Activated B cell treated with CpG ODN at 0.5 μM for 24 hours (primary cell): ENCODE data around the gene OBSCN. TPM values are rescaled to one million over a fixed set of nuclear protein-coding genes. Genes with fewer than 3 reads are reported as not detected.

Experiments used
- ATAC-seq: fragments of 200-7000 bp; cut with Tn5 transposase; one replicate; pipeline ENCODE4 v1.10.0; 2021; ENCODE audit warnings: low read depth, mild to moderate bottlenecking, moderate library complexity
- CTCF ChIA-PET: fragments of 350-600 bp; sonication (Branson Sonifier 250); formaldehyde crosslinking; loops from one replicate; lab custom pipeline; 2021; ENCODE audit warnings: antibody characterized with exemption; lab: Charles Lee
- POLR2A ChIA-PET: fragments of 350-600 bp; sonication (Branson Sonifier 250); formaldehyde crosslinking; loops from one replicate; lab custom pipeline; 2021; ENCODE audit warnings: antibody characterized with exemption; lab: Charles Lee
- DNase-seq: peaks from one replicate; pipeline ENCODE4 v3.0.0; 2022
- H3K27ac Mint-ChIP-seq: one replicate; pipeline ENCODE4 v1.8.0; 2020; ENCODE audit warnings: mixed read lengths
- H3K27me3 Mint-ChIP-seq: one replicate; pipeline ENCODE4 v1.8.0; 2021; ENCODE audit warnings: mixed read lengths
- H3K36me3 Mint-ChIP-seq: one replicate; pipeline ENCODE4 v1.8.0; 2021; ENCODE audit warnings: low read depth, mixed read lengths
- H3K4me1 Mint-ChIP-seq: one replicate; pipeline ENCODE4 v1.8.0; 2021; ENCODE audit warnings: mixed read lengths
- H3K4me3 Mint-ChIP-seq: one replicate; pipeline ENCODE4 v1.8.0; 2020; ENCODE audit warnings: mild to moderate bottlenecking, mixed read lengths
- H3K9me3 Mint-ChIP-seq: one replicate; pipeline ENCODE4 v1.8.0; 2020; ENCODE audit warnings: mixed read lengths
- intact Hi-C: fragments of 100-400 bp; cut with micrococcal nuclease; formaldehyde crosslinking; loops from one replicate; pipeline ENCODE4 v1.15.1; 2024
- total RNA-seq: library from RNA; stranded (reverse); gene quantifications from 2 replicates; pipeline ENCODE4 v1.2.3, GENCODE V29; 2022
- TF ChIP-seq, protein P1 (sequence below): fragments of 200-600 bp; IDR thresholded peaks from one replicate; pipeline ENCODE4 v1.8.0; 2022; ENCODE audit warnings: antibody characterized with exemption, mild to moderate bottlenecking

OBSCN gene
- total RNA-seq, 1 donor from 2014 or later, result 19.8 TPM

DNA sequence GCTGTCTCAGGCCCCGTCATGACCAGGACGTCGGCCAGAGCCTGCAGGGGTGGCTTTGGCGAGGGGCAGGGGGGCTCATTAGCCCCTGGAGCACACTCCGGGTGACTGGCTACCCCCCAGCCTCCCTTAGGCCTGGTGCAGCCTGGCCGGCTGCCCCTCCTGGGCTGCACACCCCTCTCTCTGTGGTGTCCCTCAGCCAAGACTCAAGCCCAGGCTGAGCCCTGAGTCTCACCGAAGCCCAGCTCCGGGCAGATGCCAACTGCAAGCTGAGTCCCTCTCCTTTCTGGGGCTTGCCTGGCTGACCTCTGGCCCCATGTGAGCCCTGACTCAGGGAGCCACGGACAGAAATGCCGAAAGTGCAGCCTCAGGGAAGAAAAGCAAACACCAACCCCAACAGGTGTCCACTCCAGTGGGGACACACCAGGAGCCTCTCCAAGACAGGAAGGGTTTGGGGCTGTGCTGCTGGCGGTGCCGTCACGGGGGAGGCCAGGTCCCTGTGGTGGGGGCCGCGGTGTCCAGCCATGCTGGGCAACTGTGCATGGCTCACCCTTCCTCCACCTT, 47.6 kb upstream of the OBSCN start:
- no peak overlapping the region for H3K4me3 Mint-ChIP-seq
- POLR2A ChIA-PET, result no interaction called here
- DNase-seq (no peak), ATAC-seq (no peak)
- CTCF ChIA-PET, result no interaction called here
- no peaks in the 10 kb centered on the region for H3K27me3 Mint-ChIP-seq
- no peak overlapping the region for H3K27ac Mint-ChIP-seq
- intact Hi-C loops, result no loop called here
- TF ChIP-seq, protein P1, sequence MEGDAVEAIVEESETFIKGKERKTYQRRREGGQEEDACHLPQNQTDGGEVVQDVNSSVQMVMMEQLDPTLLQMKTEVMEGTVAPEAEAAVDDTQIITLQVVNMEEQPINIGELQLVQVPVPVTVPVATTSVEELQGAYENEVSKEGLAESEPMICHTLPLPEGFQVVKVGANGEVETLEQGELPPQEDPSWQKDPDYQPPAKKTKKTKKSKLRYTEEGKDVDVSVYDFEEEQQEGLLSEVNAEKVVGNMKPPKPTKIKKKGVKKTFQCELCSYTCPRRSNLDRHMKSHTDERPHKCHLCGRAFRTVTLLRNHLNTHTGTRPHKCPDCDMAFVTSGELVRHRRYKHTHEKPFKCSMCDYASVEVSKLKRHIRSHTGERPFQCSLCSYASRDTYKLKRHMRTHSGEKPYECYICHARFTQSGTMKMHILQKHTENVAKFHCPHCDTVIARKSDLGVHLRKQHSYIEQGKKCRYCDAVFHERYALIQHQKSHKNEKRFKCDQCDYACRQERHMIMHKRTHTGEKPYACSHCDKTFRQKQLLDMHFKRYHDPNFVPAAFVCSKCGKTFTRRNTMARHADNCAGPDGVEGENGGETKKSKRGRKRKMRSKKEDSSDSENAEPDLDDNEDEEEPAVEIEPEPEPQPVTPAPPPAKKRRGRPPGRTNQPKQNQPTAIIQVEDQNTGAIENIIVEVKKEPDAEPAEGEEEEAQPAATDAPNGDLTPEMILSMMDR, result no peak
- peaks cover 14% of the 10 kb centered on the region for H3K4me1 Mint-ChIP-seq
- no peaks in the 10 kb centered on the region for H3K9me3 Mint-ChIP-seq
- no peaks in the 10 kb centered on the region for H3K36me3 Mint-ChIP-seq

DNA sequence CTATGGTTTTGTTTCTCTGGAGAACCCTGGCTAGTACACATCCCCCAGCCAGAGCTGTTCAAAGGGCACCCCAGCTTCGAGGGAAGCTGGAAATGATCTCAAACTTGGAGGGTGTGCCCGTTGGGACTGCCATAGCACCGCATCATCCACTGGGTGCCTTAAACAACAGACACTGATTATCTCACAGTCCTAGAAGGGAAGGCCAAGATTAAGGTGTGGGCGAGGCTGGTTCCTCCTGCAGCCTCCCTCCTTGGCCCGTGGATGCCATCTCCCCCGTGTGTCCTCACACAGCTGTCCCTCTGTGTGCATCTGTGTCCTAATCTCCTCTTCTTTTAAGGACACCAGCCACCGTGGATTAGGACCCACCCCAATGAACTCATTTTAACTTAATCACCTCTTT, 46.5 kb upstream of the OBSCN start:
- Mint-ChIP-seq H3K36me3 (no peaks in the 10 kb centered on the region), H3K9me3 (no peaks in the 10 kb centered on the region), H3K4me3 (no peak overlapping the region), H3K27me3 (no peaks in the 10 kb centered on the region), H3K4me1 (peaks cover 16% of the 10 kb centered on the region), H3K27ac (no peak overlapping the region)
- CTCF ChIA-PET, result no interaction called here
- intact Hi-C loops, result no loop called here
- TF ChIP-seq, protein P1, result no peak
- POLR2A ChIA-PET, result no interaction called here
- DNase-seq (no peak), ATAC-seq (no peak)

DNA sequence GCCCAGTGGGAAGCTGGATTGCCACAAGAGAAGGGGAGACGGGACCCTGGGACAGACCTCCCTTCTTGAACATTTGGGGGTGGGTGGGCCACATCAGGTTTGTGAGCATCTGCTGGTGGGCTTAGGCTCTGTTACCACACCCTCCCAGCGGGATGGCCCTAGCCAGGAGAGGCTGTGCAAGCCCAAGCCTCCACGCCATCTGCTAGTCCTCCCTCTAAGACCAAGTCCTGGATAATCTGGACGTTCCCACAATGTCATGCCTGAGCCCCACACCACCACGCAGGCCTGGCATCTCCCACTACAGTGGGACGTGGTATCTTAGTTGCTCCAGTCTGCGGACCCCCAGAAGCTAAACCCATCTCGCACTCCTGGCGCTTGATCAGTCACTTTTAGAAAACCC, 46.0 kb upstream of the OBSCN start:
- no peak for DNase-seq
- intact Hi-C loops, result no loop called here
- H3K4me1 Mint-ChIP-seq, result peaks cover 21% of the 10 kb centered on the region
- no peak for ATAC-seq
- H3K9me3 Mint-ChIP-seq, result no peaks in the 10 kb centered on the region
- ChIA-PET POLR2A (no interaction called here), CTCF (no interaction called here)
- no peak overlapping the region for H3K27ac Mint-ChIP-seq
- no peaks in the 10 kb centered on the region for H3K36me3 Mint-ChIP-seq
- TF ChIP-seq, protein P1, result no peak
- no peaks in the 10 kb centered on the region for H3K27me3 Mint-ChIP-seq
- no peak overlapping the region for H3K4me3 Mint-ChIP-seq

DNA sequence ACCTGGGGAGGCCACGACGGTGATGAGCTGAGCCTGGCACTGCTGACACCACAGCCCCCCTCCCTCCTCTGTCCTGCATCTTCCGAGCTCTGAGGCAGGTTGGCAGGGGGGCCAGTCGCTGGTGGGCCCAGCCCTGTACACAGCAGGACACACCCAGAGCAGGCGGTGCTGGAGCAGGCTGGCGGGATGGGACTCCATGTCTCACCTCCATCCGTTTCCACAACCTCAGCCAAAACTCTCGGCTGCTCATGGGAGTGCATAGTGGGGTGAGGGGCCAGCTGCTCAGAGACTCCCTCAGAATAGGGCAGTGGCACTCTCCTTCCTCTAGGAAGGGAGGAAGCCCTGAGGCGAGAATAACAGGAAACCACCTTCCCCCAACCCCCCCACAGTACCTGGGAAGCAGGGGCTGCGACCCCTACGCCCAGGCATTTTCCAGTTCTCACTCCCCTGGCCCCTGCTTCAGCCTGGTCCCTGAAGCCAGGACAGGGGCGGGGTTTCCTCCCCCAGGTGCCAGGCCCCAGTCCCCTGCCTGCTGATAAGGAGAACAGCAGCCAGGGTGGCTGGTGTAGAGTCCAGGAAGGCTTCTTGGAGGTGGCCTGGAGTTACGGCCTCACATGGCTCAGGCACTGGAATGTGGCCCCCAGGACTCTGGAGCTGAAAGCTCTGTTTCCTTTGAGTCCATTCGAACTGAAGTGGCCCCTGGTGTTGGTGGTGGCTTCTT, 45.4 kb upstream of the OBSCN start:
- H3K36me3 Mint-ChIP-seq, result no peaks in the 10 kb centered on the region
- no peaks in the 10 kb centered on the region for H3K27me3 Mint-ChIP-seq
- CTCF ChIA-PET, result no interaction called here
- H3K4me3 Mint-ChIP-seq, result no peak overlapping the region
- H3K9me3 Mint-ChIP-seq, result no peaks in the 10 kb centered on the region
- TF ChIP-seq, protein P1, result no peak
- H3K4me1 Mint-ChIP-seq, result peaks cover 22% of the 10 kb centered on the region
- ATAC-seq (no peak), DNase-seq (no peak)
- POLR2A ChIA-PET, result no interaction called here
- no peak overlapping the region for H3K27ac Mint-ChIP-seq
- intact Hi-C loops, result no loop called here

DNA sequence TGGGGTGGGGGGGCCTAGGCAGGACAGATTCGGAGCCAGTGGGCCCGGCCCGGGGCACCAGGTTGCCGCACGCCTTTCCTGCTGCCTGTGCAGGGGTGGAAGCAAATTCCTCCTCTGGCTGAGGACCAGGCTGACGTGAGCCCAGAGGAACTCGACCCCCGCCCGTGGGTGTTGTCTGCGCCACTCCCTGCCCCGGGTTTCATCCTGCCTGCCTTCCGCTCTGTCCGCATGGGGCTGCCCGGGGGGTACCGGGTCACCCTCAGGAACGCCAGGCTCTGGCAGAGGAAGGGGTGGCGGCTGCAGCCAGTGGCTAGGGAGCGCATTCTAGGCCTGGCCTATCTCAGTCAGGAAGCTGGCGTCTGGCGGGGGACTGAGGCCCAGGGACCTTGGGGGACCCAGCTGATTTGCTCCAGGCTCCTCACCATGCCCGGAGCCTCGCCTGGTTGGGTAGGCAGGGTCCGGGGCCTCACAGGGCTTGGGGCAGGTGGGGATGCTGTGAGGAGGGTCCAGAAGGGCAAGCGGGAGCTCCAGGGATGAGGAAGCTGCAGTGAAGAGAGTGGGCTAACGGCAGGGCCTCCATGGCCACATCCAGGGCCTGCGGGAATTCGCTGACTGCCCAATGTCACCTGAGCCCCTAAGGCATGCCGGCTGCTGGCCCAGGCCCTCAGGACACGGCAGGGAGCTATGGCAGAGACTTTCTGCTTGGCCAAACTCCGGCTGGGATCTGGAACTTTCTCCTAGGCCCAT, 44.7 kb upstream of the OBSCN start:
- intact Hi-C loops, result no loop called here
- no peak for DNase-seq
- ATAC-seq, result no peak
- ChIA-PET POLR2A (interaction anchor here (6.0 kb wide), 1 partner anchor 24 kb away, joined by 134 read pairs; the partner anchor contains the start of gene GUK1), CTCF (no interaction called here)
- Mint-ChIP-seq H3K27ac (no peak overlapping the region), H3K9me3 (no peaks in the 10 kb centered on the region), H3K4me1 (peaks cover 26% of the 10 kb centered on the region), H3K36me3 (no peaks in the 10 kb centered on the region), H3K27me3 (no peaks in the 10 kb centered on the region), H3K4me3 (no peak overlapping the region)
- TF ChIP-seq, protein P1, result no peak
